Subcutaneous adipose tissue (tissue), 4 donors: ENCODE results near the gene ACTN3. TPM values are rescaled to one million over a fixed set of nuclear protein-coding genes. Genes with fewer than 3 reads are reported as not detected.

Experiments
- CTCF ChIP-seq: fragments of 450-650 bp; IDR thresholded peaks from one replicate; pipeline ENCODE4 v1.5.1; 2016; ENCODE audit warnings: low read depth, mild to moderate bottlenecking, control low read depth, antibody characterized with exemption, moderate library complexity
- total RNA-seq, 4 donors: library from RNA; depleted of rRNA; stranded (reverse); fragments of >200 nt; gene quantifications; one replicate each; pipeline ENCODE4 v1.1.0, GENCODE V29; 2016

ACTN3 gene
- total RNA-seq, 4 donors from 2014 or later, result 0.22 TPM; not detected in 3

GRCh38 chr11:66568124-66568916 lies 21.6 kb downstream of the ACTN3 start, which contains the start of gene CTSF:
Gene CTSF (minus strand): TSS chr11:66568606. CDS start chr11:66568486, 120 bp downstream.
- TF ChIP-seq CTCF, result no peak

GRCh38 chr11:66569076-66569475 lies 22.4 kb downstream of the ACTN3 start:
- TF ChIP-seq CTCF, result no peak

GRCh38 chr11:66570079-66570849 lies 23.6 kb downstream of the ACTN3 start:
- TF ChIP-seq CTCF, result no peak

GRCh38 chr11:66570850-66571180 lies 24.1 kb downstream of the ACTN3 start:
- TF ChIP-seq CTCF, result no peak

GRCh38 chr11:66579017-66579606 lies 32.4 kb downstream of the ACTN3 start:
- no peak for TF ChIP-seq CTCF

GRCh38 chr11:66580803-66581202 lies 34.1 kb downstream of the ACTN3 start:
- no peak for TF ChIP-seq CTCF

GRCh38 chr11:66581261-66581660 lies 34.6 kb downstream of the ACTN3 start:
- TF ChIP-seq CTCF, result no peak
